ENCODE data around the gene ACSM6.
"Not testable (repeated sequence)": the region's sequence is repeated elsewhere in the genome, so short reads cannot be mapped to it uniquely, and the experiment has no call there.

ACSM6 gene

DNA sequence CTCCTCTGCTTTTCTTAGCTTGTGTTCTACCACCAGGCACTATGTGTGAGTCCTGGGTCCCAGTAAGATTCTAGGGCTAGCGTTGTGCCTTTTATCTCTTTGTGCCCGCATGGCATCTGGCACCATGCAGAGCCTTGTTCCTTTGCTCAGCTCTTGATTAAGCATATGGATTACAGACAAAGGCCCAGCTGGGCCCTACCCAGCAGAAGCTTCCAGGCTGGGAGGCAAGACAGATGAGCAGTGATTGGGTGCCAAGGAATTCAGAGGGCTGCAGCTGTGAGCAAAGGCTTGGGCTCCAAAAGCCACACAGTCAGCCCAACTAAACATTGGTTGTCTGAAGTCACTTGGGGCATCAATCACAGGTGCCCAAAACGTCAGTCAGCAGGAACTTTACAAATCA lies 2.0 kb downstream of the ACSM6 start:
- no peak overlapping the region for H3K27ac ChIP-seq
- TF ChIP-seq, protein P1, sequence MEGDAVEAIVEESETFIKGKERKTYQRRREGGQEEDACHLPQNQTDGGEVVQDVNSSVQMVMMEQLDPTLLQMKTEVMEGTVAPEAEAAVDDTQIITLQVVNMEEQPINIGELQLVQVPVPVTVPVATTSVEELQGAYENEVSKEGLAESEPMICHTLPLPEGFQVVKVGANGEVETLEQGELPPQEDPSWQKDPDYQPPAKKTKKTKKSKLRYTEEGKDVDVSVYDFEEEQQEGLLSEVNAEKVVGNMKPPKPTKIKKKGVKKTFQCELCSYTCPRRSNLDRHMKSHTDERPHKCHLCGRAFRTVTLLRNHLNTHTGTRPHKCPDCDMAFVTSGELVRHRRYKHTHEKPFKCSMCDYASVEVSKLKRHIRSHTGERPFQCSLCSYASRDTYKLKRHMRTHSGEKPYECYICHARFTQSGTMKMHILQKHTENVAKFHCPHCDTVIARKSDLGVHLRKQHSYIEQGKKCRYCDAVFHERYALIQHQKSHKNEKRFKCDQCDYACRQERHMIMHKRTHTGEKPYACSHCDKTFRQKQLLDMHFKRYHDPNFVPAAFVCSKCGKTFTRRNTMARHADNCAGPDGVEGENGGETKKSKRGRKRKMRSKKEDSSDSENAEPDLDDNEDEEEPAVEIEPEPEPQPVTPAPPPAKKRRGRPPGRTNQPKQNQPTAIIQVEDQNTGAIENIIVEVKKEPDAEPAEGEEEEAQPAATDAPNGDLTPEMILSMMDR (IDR thresholded peaks at IDR 0.05): no peak
- no peak for TF ChIP-seq ZFX (IDR thresholded peaks at IDR 0.05; ENCODE audit: borderline replicate concordance)

DNA sequence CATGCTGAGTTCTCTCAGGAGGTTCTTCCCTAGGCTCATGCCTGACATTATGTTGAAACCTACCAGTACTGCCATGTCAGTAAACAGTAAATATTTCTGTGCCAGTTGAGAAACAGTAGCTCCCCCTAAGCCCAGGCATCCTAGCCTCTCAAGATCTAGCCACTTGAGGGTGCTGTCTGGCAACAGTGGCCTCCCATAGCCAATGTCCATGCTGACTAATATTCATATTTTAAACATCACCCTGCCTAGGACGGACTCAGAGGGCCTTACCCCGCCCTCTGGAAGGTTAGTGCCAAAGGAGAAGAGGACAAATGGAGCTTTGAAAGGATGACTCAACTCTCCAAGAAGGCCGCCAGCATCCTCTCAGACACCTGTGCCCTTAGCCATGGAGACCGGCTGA lies 7.7 kb downstream of the ACSM6 start:
- no peak overlapping the region for H3K27ac ChIP-seq
- no peak for TF ChIP-seq ZFX (IDR thresholded peaks at IDR 0.05; ENCODE audit: borderline replicate concordance)
- TF ChIP-seq, protein P1 (IDR thresholded peaks at IDR 0.05): no peak

DNA sequence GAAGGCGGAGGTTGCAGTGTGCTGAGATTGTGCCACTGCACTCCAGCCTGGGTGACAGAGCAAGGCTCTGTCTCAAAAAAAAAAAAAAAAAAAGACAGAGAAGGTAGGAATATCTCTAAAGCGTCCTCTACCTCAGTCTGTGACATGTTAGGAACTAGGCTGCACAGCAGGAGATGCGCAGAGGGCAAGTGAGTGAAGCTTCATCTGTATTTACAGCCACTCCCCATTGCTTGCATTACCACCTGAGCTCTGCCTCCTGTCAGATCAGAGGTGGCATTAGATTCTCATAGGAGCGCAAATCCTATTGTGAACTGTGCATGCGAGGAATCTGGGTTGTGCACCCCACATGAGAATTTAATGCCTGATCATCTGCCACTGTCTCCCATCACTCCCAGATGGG lies 8.8 kb downstream of the ACSM6 start:
- H3K27ac ChIP-seq: not testable (repeated sequence)

DNA sequence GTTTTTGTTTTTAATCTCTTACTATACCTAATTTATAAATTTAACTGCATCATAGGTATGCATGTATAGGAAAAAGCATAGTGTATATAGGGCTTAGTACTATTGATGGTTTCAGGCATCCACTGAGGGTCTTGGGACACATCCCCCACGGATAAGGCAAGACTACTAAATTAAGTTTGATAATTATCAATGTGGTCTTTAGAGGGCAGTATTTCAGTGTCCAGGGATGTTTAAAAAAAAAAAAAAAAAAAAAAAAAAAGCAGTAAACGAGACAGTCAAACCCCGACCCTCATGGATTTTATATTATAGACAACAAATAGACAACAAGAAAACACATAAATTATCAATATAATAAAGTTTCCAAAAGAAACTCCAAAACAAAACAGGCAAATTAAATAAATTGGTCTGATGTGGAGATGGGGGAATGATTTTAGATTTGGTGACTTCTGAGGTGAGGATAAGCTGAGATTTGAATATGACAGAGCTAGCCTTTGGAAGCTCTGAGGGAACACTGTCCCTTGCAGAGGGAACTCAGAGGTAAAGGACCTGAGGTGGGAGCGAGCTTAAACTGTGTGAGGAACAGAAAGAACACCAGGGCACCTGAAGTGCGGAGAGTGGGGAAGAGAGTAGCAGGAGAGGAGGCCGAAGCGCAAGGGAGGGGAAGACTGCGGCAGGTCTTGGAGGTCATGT lies 14.8 kb downstream of the ACSM6 start:
- no peak overlapping the region for H3K27ac ChIP-seq
- TF ChIP-seq, protein P1 (IDR thresholded peaks at IDR 0.05): peak; percentile 71
- TF ChIP-seq ZFX (IDR thresholded peaks at IDR 0.05; ENCODE audit: borderline replicate concordance): no peak

DNA sequence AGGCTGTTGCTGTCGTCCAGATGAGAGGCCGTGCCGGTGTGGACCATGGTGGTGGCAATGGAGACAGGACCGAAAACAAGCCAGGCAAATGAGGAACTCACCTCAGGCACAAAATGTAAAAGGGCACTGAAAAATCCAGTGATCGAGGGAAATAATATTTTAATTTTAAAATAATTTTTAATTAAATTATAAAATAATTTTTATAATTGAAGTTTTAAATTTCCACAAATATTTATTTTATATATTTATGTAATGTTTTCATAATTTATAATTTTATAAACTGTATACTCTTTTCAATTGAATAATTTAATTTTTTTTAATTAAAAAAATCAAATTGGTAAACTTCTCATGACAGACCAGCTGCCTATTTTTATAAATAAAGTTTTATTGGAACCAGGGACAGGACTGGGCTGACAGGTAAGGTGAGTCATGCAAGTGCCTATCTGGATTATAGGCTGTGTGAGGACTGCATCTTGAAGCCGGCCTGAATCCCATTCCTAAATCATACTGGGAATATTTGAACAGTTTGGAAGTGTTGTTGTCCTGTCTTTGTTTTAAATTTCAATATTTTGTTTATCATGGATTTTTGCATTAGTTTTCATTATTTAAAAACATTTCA lies 15.6 kb downstream of the ACSM6 start:
- TF ChIP-seq ZFX (IDR thresholded peaks at IDR 0.05; ENCODE audit: borderline replicate concordance): no peak
- TF ChIP-seq, protein P1 (IDR thresholded peaks at IDR 0.05): no peak
- H3K27ac ChIP-seq: no peak overlapping the region

DNA sequence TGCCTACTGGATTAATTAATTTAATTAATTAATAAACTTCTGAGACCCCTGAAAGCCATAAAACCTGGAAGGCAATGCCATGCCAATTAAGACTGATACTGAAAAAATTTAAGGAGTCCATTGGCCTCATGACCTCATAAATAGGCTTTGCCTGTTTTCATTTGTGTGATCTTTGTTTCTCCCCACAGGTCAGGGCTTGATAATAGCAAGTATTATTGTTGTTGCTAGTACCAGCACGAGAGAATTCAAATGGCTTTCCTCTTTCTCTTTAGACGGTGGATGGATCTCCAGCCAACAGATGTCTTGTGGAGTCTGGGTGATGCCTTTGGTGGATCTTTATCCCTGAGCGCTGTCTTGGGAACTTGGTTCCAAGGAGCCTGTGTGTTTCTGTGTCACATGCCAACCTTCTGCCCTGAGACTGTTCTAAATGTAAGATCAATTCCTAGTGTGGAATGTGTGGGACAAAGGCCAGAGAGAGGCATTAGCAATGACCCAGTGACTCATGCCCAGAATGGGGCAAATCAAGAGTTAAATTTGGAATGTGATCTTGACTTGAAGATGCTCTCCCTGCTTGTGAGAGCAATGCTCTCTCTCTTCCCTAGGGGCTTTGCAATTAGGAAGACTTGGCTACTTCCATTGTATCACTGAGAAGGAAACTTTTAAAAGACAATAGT lies 17.7 kb downstream of the ACSM6 start:
- no peak overlapping the region for H3K27ac ChIP-seq
- no peak for TF ChIP-seq ZFX (IDR thresholded peaks at IDR 0.05; ENCODE audit: borderline replicate concordance)
- TF ChIP-seq, protein P1 (IDR thresholded peaks at IDR 0.05): no peak

DNA sequence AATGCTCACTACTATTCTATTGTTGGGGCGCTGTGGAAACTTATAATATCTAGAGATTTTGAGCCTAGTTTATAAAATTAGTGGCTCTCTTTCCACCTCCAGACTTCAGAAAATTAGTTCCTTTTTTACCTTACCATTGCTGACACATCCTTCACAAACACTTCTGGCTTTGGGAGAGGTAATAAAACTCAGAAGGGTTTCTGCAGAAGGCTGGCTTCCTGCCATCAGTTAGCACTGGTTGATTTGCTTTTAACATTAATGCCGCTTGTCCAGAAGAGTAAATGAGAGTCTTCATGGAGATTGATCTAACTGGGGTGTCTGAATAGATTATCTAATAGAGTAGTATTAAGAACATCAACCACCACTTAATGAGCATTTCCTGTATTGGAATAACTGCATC lies 20.3 kb downstream of the ACSM6 start:
- no peak overlapping the region for H3K27ac ChIP-seq
- TF ChIP-seq, protein P1 (IDR thresholded peaks at IDR 0.05): no peak
- no peak for TF ChIP-seq ZFX (IDR thresholded peaks at IDR 0.05; ENCODE audit: borderline replicate concordance)
